SKM-1 treated with dmso at 0.1 percent for 144 hours (cell line): ENCODE results near the gene FDXR.
"Not testable (repeated sequence)": the region's sequence is repeated elsewhere in the genome, so short reads cannot be mapped to it uniquely, and the experiment has no call there.

Experiments used
- DNase-seq: peaks from one replicate; lab custom pipeline; 2025; ENCODE audit not compliant: unreplicated experiment; lab: John Stamatoyannopoulos, UW

The FDXR gene

GRCh38 chr17:74872313-74873036, at the start of gene FDXR:
Gene FDXR, minus strand, starts transcription at chr17:74872994. Its CDS starts 50 bp downstream, at chr17:74872944.
- no peak for DNase-seq

- DNase-seq: no peak
Observed at GRCh38 chr17:74922172-74922571, 49.4 kb upstream of the FDXR start.

GRCh38 chr17:74921769-74922168, 49.0 kb upstream of the FDXR start:
- no peak for DNase-seq

- DNase-seq: no peak
Observed at GRCh38 chr17:74921026-74921681, 48.4 kb upstream of the FDXR start.

- DNase-seq: no peak
Observed at GRCh38 chr17:74920642-74921025, 47.8 kb upstream of the FDXR start.

- no peak for DNase-seq
Observed at GRCh38 chr17:74920306-74920620, 47.5 kb upstream of the FDXR start.

GRCh38 chr17:74919440-74920305, 46.9 kb upstream of the FDXR start:
- no peak for DNase-seq

GRCh38 chr17:74918906-74919305, 46.1 kb upstream of the FDXR start:
- DNase-seq: no peak

- DNase-seq: peak; percentile 33
Observed at GRCh38 chr17:74917430-74917829, 44.6 kb upstream of the FDXR start.

GRCh38 chr17:74916851-74917199, 44.0 kb upstream of the FDXR start:
- DNase-seq: no peak

- DNase-seq: no peak
Observed at GRCh38 chr17:74916136-74916850, 43.5 kb upstream of the FDXR start.

- DNase-seq: not testable (repeated sequence)
Observed at GRCh38 chr17:74911423-74911822, 38.6 kb upstream of the FDXR start.

GRCh38 chr17:74909097-74909496, 36.3 kb upstream of the FDXR start:
- not testable (repeated sequence) for DNase-seq

GRCh38 chr17:74907012-74907411, 34.2 kb upstream of the FDXR start:
- DNase-seq: no peak

- not testable (repeated sequence) for DNase-seq
Observed at GRCh38 chr17:74906214-74906793, 33.5 kb upstream of the FDXR start.

GRCh38 chr17:74904687-74905409, 32.1 kb upstream of the FDXR start:
- DNase-seq: no peak

- no peak for DNase-seq
Observed at GRCh38 chr17:74903671-74904070, 30.9 kb upstream of the FDXR start.

- no peak for DNase-seq
Observed at GRCh38 chr17:74903034-74903433, 30.2 kb upstream of the FDXR start.

GRCh38 chr17:74901353-74902135, 28.8 kb upstream of the FDXR start:
- no peak for DNase-seq

- no peak for DNase-seq
Observed at GRCh38 chr17:74900208-74900607, 27.4 kb upstream of the FDXR start.
